GM19240 (cell line): ENCODE measurements around the gene KCNJ18.
"Not testable (repeated sequence)": the region's sequence is repeated elsewhere in the genome, so short reads cannot be mapped to it uniquely, and the experiment has no call there.

Experiments
- DNase-seq: peaks from one replicate; pipeline ENCODE4 v3.0.0; 2011; ENCODE audit warnings: low spot score; ENCODE audit not compliant: insufficient read length

Gene KCNJ18

DNA sequence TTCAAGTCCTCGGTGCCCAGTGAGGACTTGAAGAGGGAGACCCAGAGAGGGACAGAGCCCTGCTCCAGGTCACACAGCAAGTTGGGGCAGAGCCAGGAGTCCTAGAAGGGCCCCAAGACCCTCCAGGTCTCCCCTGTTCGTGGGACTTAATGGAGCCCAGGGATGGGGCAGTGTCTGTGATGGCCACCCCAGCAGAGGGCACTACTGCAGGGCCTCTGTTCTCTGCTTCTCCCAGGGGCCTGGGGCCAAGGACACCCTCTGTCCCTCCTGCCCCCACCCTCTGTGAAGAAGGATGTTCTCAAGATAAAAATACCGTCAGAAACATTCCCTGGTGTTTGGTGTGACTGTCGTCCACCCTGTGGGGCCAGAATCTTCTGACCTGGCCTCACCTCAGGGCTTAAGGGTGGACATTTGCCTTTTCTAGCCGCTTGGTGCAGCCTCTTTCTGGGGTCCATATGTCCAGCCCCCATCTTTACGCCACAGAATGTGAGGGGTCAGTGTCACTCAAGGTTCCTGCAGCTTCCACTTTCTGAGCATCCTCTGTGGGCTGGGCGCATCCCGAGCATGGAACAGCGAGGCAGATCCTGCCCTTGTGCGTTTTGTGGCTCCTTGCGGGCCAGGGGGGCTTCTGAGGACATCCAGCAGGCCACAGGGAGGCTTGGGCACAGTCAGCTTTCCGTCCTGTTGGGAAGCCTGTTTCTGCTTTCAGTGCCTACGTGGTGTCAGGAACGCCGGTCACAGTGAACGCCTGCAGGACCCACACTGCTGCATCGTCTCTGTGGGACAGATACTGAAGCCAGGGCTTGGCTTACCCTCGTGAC lies at the start of gene KCNJ18:
Gene KCNJ18 (plus strand): TSS at position 641 of the 821 bp plus-strand sequence. CDS start 10,264 bp downstream, outside the sequence.
- DNase-seq, result not testable (repeated sequence)

DNA sequence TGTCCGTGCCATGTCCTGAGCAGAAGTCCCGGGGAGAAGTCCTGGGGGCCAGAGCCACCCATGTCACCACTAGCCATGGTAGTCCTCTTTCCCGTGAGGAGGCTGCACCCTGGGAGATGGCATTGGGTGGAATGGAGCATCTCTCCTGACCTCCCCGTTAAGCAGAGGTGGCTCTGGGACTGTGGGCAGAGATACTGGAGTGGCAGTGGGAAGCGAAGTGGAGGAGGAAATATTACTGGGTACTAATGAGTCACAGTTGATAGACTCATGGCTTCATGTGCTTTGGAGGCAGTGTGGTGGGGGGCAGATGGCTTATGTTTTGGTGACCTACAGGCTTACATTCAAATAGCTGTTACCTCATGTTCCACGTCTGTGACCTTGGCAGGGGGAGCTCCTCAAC lies 44.2 kb upstream of the KCNJ18 start:
- DNase-seq, result not testable (repeated sequence)

GRCh38 chr17:21650043-21650442 lies 42.3 kb upstream of the KCNJ18 start:
- not testable (repeated sequence) for DNase-seq

DNA sequence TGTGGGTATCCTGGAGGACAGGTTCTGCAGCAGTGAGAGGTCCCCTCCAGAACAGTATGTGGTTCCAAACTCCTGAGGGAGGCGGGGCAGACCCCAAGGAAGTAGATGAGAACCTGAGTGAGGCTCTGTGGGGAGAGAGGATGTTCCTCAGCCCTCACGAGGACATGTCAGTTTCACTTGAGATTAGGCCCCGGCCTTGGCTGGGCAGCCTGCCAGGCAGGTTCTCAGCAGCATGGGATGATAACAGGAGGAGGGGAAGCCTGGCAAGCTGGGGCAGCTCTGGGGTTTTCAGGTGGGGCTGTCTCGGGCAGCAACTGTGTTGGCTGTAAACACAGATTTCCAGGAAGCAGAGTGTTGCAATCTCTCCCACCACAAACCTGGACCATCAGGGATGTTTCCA lies 40.3 kb upstream of the KCNJ18 start:
- not testable (repeated sequence) for DNase-seq

DNA sequence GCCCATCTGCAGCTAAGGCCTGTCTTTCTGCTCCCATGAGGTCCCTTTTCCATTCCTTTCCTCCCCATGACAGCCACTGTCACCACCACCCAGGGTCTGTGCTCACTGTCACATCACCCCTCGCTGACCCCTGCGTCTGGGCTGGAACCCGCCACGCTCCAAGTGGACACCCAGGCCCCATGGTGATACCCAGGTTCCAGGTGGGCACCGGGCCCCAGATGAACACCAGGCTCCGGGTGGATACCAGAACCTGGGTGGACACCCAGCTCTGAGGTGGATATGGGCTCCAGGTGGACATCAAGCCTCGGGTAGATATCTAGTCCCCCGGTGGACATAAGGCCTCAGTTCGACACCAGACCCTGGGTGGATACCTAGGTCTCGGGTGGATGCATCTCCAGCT lies 39.1 kb upstream of the KCNJ18 start:
- DNase-seq, result not testable (repeated sequence)

- not testable (repeated sequence) for DNase-seq
Measured at GRCh38 chr17:21656518-21657309, 35.6 kb upstream of the KCNJ18 start.

GRCh38 chr17:21659635-21660034 lies 32.7 kb upstream of the KCNJ18 start:
- DNase-seq, result not testable (repeated sequence)

DNA sequence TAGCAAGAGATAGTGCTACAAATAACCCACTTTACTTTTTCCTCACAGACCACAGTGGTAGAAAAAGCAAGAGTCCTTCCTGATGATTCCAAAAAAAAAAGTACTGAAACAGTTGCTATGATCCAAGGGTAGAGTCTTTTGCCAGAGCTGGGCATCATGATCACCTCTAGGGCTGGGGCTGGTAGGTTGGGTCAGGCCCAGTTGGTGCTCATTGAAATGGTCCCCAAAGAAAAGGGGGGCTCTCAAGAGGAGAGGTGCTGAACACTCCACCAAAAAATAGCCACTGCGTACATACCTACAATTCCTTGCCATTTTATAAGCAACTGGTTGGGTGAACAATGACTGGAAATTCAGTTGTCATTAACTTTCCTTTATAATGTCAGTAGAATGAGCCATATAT lies 30.9 kb upstream of the KCNJ18 start:
- not testable (repeated sequence) for DNase-seq

DNA sequence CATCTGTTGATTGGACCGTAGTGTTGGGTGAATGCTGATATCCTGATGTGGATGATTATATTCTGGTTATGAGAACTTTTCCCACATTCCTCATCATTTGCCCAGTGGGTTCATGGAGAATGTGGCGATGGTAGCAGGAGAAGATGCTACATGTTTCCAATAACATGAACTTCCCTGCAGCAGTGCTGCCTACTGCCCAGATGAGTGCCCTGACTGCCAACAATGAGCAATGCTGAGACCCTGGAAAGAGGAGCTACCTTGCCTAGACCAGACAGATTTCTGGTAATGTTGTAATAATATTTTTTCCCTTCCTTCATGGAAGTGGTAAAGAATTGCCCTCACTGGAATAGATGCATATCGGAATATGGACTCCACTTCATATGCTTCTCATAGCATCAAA lies 29.2 kb upstream of the KCNJ18 start:
- not testable (repeated sequence) for DNase-seq

DNA sequence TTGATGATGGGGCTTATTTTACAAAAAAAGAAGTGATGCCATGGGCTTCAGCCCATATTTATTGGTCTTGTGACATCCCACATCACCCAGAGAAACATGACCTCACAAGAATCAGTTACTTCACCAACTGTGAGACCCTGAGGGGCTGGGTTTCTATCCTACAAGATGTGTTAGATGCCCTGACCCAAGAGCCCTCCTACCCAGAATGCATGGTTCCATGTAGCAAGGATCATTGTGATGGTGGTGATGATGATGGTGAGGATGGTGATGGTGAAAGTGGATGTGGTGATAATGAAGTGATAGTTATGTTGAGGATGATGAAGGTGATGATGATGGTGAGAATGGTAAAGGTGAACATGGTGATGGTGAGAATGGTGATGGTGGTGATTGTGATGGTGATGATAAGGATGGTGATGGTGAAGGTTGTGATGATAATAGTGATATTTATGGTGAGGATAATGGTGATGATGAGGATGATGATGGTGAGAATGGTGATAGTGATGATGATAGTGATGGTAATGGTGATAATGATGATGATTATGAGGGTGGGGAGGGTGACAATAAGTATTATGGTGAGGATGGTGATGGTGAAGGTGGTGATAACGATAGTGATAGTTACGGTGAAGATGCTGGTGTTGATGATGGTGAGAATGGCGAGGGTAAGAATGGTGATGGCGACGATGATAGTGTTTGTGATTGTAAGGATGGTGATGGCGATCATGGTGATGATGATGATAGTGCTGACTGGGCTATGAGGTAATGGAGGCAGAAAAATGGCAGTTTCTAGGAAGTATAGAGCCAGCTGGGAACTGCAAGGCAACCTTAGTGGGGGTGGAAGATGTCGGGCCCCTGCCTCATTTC lies 28.5 kb upstream of the KCNJ18 start:
- DNase-seq, result not testable (repeated sequence)

DNA sequence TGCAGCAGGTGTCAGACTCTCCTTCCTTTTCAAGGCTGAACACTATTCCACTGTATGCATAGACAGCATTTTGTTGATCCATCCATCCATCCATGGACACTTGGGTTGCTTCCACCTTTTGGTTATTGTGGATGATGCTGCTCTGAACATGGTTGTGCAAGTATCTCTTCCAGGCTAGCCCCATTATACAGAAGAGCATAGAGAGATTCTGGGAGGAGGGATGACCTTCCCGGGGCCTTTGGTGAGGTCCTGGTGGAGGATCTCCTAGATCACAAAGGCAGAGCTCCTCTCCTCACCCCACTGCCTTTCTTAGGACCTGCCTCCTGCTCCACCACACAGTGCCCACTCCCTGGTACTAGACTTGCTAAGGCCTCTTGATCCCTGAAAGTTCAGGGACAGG lies 27.2 kb upstream of the KCNJ18 start:
- DNase-seq, result not testable (repeated sequence)

DNA sequence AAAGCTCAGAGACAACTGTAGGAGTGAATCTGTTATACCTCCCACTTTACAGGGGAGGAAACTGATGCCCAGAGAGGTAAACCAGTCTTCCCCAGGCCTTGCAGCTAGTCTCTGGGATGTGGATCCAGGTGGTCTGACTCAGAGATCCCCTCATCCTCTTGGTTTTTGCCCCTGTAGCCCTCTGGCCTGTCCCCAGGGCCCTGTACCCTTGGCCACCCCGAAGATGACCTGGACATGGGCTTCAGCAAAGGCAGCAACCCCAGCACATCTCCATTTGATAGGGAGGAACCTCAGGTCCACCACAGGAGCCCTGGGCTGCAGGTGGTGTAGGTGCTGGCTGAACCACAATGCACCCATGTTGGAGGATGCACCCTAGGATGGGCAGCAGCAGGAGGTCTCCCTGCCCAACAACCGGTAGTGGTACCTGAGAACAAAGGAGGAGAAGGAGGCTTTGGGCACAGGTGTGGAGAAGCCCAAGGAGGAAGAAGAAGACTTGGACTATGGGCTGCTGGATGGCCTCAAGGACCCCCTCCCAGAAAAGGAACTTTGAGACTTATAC lies 26.3 kb upstream of the KCNJ18 start:
- DNase-seq, result not testable (repeated sequence)

DNA sequence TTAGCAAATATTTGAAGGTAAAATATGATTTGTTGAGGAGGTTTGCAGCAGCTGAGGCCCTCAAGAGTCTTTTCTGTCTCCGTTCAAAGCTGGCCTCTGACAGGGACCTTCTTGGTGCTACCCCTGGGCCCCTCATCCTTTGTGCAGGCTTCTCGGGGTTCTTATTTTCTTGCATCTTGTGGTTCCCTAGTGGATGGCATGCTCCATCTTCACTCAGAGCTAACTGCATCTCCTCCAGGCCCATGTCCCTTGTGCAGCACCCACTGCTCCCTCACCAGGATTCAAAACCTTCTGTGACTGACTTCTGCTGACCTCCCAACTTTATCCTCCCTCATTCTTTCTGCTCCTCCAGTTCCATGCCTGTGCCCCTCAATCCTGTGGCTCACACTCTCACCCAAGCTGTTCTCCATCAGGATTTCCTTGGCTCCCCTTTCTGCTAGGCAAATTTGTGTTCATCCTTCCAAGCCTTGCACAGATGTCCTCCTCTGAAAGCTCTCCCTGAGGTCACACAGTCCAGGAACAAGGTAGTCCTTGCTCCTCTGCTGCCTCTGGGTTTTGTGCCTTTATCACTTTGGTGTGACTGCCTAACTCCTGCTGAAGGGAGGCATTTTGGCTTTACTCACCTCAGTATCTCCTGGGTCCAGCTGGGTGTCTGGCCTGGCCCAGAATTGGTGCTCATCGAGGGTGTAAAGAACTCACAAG lies 25.5 kb upstream of the KCNJ18 start:
- DNase-seq, result not testable (repeated sequence)

GRCh38 chr17:21667413-21668117 lies 24.8 kb upstream of the KCNJ18 start:
- not testable (repeated sequence) for DNase-seq

DNA sequence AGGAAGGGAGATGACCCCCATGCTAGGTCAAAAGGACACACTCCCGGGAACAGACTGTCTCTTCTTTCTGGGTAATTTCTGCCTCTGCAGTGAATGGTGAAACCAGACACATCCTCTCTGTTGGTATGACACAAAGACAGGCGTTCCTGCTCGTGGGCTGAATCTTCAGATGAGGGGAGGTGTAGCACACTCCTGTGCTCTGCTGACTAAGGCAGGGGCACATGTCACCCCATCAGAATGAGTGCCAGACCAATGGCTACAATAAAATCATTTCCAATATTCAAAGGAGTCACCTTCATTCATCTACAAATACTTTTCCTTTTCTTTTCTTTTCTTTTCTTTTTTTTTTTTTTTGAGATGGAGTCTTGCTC lies 24.2 kb upstream of the KCNJ18 start:
- not testable (repeated sequence) for DNase-seq

- not testable (repeated sequence) for DNase-seq
Measured at GRCh38 chr17:21668746-21669508, 23.4 kb upstream of the KCNJ18 start.

DNA sequence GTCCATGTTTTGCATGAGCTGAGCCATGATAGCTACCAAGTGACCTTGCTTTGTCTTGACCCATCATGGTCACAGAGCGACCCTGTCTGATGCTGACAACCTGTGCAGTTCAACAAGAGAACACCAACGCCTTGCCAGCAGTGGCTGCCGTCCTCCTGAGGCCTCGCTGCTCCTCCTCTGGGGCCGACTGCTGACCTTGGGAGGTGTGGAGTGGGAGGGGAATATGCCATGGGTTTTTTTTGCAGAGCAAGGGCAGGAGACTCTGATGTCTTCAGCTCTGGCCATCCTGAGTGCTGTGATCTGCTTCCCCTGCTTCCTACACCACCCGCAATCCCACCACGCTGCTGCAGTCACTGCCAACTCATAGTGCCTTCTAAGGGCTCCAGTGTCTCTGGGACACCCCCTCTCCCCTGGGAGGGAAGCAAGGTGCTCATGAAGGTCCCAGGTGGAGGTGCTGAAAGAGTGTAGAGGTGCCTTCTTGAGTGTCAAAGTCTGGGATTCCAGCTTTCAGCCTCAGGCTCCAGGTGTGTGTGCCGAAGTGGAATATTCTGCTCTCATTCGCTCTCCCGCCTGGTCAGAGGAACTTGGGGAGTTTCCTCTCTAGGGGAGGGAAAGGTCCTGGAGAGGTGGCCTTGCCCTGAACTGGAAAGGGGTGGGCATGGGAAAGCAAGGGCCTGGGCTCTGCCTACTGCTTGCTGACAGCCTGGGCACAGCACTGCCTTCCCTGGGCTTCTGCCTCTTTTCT lies 22.5 kb upstream of the KCNJ18 start:
- DNase-seq, result not testable (repeated sequence)
